Measurements from ENCODE around the gene STARD3. TPM values are rescaled to one million over a fixed set of nuclear protein-coding genes. Genes with fewer than 3 reads are reported as not detected.

STARD3 gene
- total and polyA plus RNA-seq, 2 of the 13 experiments (the other 11 are each of a cell fraction or from before 2014, with no cell fraction given) = 34.6 to 100 TPM

- no peak for TF ChIP-seq ZNF703 (CRISPR knock-in tag; IDR thresholded peaks at IDR 0.05; ENCODE audit: borderline replicate concordance)
- 0 out of 2 replicates have a peak, but pooled peaks have one; percentile 27 for TF ChIP-seq ZNF276 (CRISPR knock-in tag; IDR thresholded peaks at IDR 0.05; ENCODE audit: low read depth)
- peak; percentile 24; the same call in 1 of the 2 replicates for TF ChIP-seq NFYB (CRISPR knock-in tag; IDR thresholded peaks at IDR 0.05)
- TF ChIP-seq GPBP1L1 (CRISPR knock-in tag; IDR thresholded peaks at IDR 0.05) = no peak
- TF ChIP-seq MYPOP (CRISPR knock-in tag; IDR thresholded peaks at IDR 0.05) = no peak
- no peak; the same call in 1 of the 2 replicates for TF ChIP-seq E2F5 (CRISPR knock-in tag; conservative IDR thresholded peaks at IDR 0.05)
- no peak for TF ChIP-seq IRX3 (CRISPR knock-in tag; IDR thresholded peaks at IDR 0.05; ENCODE audit: borderline replicate concordance, low read depth)
- TF ChIP-seq ZNF547 (CRISPR knock-in tag; IDR thresholded peaks at IDR 0.05) = no peak
- TF ChIP-seq ZNF180 (CRISPR knock-in tag; IDR thresholded peaks at IDR 0.05; ENCODE audit: borderline replicate concordance, low read depth) = no peak
- TF ChIP-seq ZNF569 (CRISPR knock-in tag; IDR thresholded peaks at IDR 0.05; ENCODE audit: borderline replicate concordance) = no peak
- no peak for TF ChIP-seq ZNF337 (CRISPR knock-in tag; IDR thresholded peaks at IDR 0.05; ENCODE audit: borderline replicate concordance, low read depth)
- no peak; the same call in 1 of the 2 replicates for TF ChIP-seq ZSCAN31 (CRISPR knock-in tag; IDR thresholded peaks at IDR 0.05; ENCODE audit: low read depth)
- no peak for TF ChIP-seq IRF2 (CRISPR knock-in tag; IDR thresholded peaks at IDR 0.05)
- TF ChIP-seq ZNF333 (CRISPR knock-in tag; IDR thresholded peaks at IDR 0.05; ENCODE audit: borderline replicate concordance) = no peak
- TF ChIP-seq HNRNPK (IDR thresholded peaks at IDR 0.05; ENCODE audit: low read depth, low read length, poor library complexity, severe bottlenecking) = no peak
- no peak for TF ChIP-seq MED13 (CRISPR knock-in tag; IDR thresholded peaks at IDR 0.05)
- TF ChIP-seq ZBTB46 (CRISPR knock-in tag; IDR thresholded peaks at IDR 0.05; ENCODE audit: borderline replicate concordance) = no peak
- TF ChIP-seq ZSCAN12 (CRISPR knock-in tag; IDR thresholded peaks at IDR 0.05) = no peak
- TF ChIP-seq RXRA (CRISPR knock-in tag; IDR thresholded peaks at IDR 0.05) = no peak
- 0 out of 2 replicates have a peak, but pooled peaks have one; percentile 43 for TF ChIP-seq MAX (IDR thresholded peaks at IDR 0.05)
- no peak for TF ChIP-seq GTF3A (CRISPR knock-in tag; conservative IDR thresholded peaks at IDR 0.05)
- TF ChIP-seq ARHGAP35 (CRISPR knock-in tag; IDR thresholded peaks at IDR 0.05; ENCODE audit: borderline replicate concordance) = no peak
- TF ChIP-seq TMF1 (CRISPR knock-in tag; IDR thresholded peaks at IDR 0.05; ENCODE audit: low read depth) = 0 out of 2 replicates have a peak, but pooled peaks have one; percentile 41
- no peak for TF ChIP-seq TAF15 (IDR thresholded peaks at IDR 0.05; ENCODE audit: low read depth, low read length, poor library complexity, severe bottlenecking)
These were observed 62.8 kb downstream of the STARD3 start, which contains the start of gene ERBB2 (continued) for GRCh38 chr17:39699818-39700147.

Measured in HepG2 (cell line).